Suprapubic skin (tissue), 4 donors: Measurements from ENCODE around the gene NFATC3.

Source experiments
- EP300 ChIP-seq: sonication (generic); formaldehyde crosslinking; IDR thresholded peaks from one replicate; pipeline ENCODE4 v1.6.1; 2017; ENCODE audit warnings: antibody characterized with exemption
- POLR2AphosphoS5 ChIP-seq, 3 donors: sonication (generic); formaldehyde crosslinking; IDR thresholded peaks; one replicate each; pipeline ENCODE4 v1.6.1; 2017; ENCODE audit warnings: antibody characterized with exemption in 3 of 3
- TF ChIP-seq, protein P1 (sequence below), 2 donors: fragments of 200-600 bp in 1 of 2; fragments of 450-650 bp in 1 of 2; sonication (generic) in 1 of 2; IDR thresholded peaks; one replicate each; pipeline ENCODE4 v1.5.1; 2016 to 2019; ENCODE audit warnings: antibody characterized with exemption in 2 of 2, mild to moderate bottlenecking in 1 of 2, moderate library complexity in 1 of 2

DNA sequence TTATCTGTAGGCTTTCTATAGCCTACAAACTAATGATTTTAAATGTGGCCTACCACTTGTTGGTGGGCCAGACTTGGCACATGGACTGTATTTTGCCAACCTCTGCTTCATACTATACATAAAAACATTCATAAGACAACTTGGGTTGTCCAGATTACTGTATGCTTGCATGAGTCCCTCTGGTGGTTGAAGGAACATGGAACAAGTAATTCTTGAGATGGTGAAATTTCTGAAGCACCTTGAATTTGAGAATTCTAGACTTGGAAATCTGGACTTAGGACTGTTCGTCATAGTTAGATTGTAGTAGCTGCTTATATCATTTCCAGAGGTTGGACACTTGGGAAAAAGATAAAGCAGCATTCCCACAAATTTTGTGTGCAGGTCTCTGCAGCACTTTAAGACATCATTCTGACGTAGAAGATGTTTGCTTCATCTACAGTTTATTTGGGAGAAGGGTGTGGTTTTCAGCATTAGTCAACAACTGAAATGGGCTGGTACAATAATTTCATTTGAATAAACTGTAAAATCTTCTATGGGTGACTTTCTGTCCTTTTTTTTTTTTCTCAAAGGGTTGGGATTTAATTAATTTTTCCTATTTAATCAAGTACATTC is 31.2 kb downstream of the NFATC3 start:
- TF ChIP-seq, protein P1, sequence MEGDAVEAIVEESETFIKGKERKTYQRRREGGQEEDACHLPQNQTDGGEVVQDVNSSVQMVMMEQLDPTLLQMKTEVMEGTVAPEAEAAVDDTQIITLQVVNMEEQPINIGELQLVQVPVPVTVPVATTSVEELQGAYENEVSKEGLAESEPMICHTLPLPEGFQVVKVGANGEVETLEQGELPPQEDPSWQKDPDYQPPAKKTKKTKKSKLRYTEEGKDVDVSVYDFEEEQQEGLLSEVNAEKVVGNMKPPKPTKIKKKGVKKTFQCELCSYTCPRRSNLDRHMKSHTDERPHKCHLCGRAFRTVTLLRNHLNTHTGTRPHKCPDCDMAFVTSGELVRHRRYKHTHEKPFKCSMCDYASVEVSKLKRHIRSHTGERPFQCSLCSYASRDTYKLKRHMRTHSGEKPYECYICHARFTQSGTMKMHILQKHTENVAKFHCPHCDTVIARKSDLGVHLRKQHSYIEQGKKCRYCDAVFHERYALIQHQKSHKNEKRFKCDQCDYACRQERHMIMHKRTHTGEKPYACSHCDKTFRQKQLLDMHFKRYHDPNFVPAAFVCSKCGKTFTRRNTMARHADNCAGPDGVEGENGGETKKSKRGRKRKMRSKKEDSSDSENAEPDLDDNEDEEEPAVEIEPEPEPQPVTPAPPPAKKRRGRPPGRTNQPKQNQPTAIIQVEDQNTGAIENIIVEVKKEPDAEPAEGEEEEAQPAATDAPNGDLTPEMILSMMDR (IDR thresholded peaks at IDR 0.05): peak in 1 of 2 donors; percentile 38
- TF ChIP-seq EP300 (no peak), POLR2AphosphoS5 (IDR thresholded peaks at IDR 0.05) (no peak)
